Thymus (tissue), 11 donors: ENCODE data around the gene BRSK1. TPM values are rescaled to one million over a fixed set of nuclear protein-coding genes. Genes with fewer than 3 reads are reported as not detected.

Source experiments
- DNase-seq, 9 donors: peaks; one replicate each; pipeline ENCODE4 v3.0.0-alpha.2; 2013; ENCODE audit warnings: low spot score in 9 of 9, low read depth in 6 of 9, missing footprints in 1 of 9
- H3K27ac ChIP-seq, 2 donors: one replicate each; pipeline ENCODE4 v1.5.1; 2013; ENCODE audit warnings: control low read depth in 1 of 2, low read depth in 1 of 2, low read length in 1 of 2, mild to moderate bottlenecking in 1 of 2, moderate library complexity in 1 of 2
- H3K27me3 ChIP-seq, 2 donors: one replicate each; pipeline ENCODE4 v1.5.1; 2013; ENCODE audit warnings: low read length in 1 of 2; ENCODE audit not compliant: control insufficient read depth in 2 of 2, insufficient read depth in 1 of 2
- H3K36me3 ChIP-seq, 2 donors: one replicate each; pipeline ENCODE4 v1.5.1; 2013; ENCODE audit warnings: low read length in 1 of 2, mild to moderate bottlenecking in 1 of 2, moderate library complexity in 1 of 2; ENCODE audit not compliant: control insufficient read depth in 2 of 2, insufficient read depth in 2 of 2
- H3K4me1 ChIP-seq, 2 donors: one replicate each; pipeline ENCODE4 v1.5.1; 2013; ENCODE audit warnings: low read length in 2 of 2; ENCODE audit not compliant: control insufficient read depth in 2 of 2, insufficient read depth in 2 of 2
- H3K4me3 ChIP-seq, 2 donors: one replicate each; pipeline ENCODE4 v1.5.1; 2013; ENCODE audit warnings: low read length in 2 of 2, control low read depth in 1 of 2, mild to moderate bottlenecking in 1 of 2
- H3K9me3 ChIP-seq, 2 donors: one replicate each; pipeline ENCODE4 v1.5.1; 2013; ENCODE audit warnings: low read length in 1 of 2, mild to moderate bottlenecking in 1 of 2; ENCODE audit not compliant: control insufficient read depth in 2 of 2, insufficient read depth in 1 of 2
- WGBS: extraction: QIAGEN DNeasy Blood & Tissue Kit; methylation state at CpG from one replicate; pipeline ENCODE4 v1.1.7; 2013; 5-methylcytosine and 5-hydroxymethylcytosine counted together
- polyA plus RNA-seq: library from polyadenylated mRNA; stranded (reverse); fragments of 200-250 nt; gene quantifications from one replicate; pipeline ENCODE4 v1.2.3, GENCODE V29; 2013
- total RNA-seq: library from RNA; stranded (reverse); fragments of 120-200 nt; gene quantifications from one replicate; pipeline ENCODE4 v1.2.4, GENCODE V29; 2013
- donor health status: healthy.

Gene BRSK1
- total and polyA plus RNA-seq, 2 donors: 2.9 to 3.1 TPM

GRCh38 chr19:55314396-55314795 is 30.6 kb downstream of the BRSK1 start:
- Histone ChIP-seq H3K9me3 (no peaks in the 10 kb centered on the region), H3K27me3 (no peaks in the 10 kb centered on the region), H3K27ac (no peak overlapping the region), H3K4me1 (no peaks in the 10 kb centered on the region), H3K4me3 (no peak overlapping the region), H3K36me3 (no peaks in the 10 kb centered on the region)
- DNase-seq: no peak
- 96% methylated on average over 8 of the region's 8 CpGs for WGBS

DNA sequence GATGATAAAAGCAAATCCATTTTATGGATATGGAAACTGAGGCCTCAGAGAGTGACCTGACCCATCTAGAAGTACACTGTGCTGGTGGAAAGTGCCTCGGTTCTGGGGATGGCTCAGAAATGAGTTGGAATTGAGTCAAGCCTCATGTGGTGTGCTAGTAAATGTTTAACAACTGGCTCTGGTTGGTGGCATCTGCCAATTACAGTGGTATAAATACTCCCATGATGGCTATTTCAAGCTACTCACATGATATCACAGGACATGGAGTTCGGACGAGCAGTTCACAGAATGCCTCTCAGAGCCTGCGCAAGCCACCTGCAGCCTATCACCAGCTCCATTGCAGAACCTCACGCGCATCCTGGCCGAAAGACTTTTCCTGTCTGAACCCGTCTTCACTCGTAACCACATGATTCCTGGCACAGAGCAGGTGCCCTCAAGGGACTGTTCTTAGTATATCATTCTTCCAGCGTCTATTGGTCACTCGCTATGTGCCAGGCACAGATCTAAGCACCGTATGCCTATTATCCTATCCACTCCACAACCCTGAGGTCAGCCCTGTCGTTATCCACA is 32.2 kb downstream of the BRSK1 start:
- Histone ChIP-seq H3K36me3 (no peaks in the 10 kb centered on the region), H3K27me3 (no peaks in the 10 kb centered on the region), H3K27ac (no peak overlapping the region), H3K9me3 (no peaks in the 10 kb centered on the region), H3K4me1 (peaks cover 0 to 1% of the 10 kb centered on the region in 2 donors), H3K4me3 (no peak overlapping the region)
- no peak for DNase-seq
- WGBS: 91% methylated on average over 13 of the region's 13 CpGs

DNA sequence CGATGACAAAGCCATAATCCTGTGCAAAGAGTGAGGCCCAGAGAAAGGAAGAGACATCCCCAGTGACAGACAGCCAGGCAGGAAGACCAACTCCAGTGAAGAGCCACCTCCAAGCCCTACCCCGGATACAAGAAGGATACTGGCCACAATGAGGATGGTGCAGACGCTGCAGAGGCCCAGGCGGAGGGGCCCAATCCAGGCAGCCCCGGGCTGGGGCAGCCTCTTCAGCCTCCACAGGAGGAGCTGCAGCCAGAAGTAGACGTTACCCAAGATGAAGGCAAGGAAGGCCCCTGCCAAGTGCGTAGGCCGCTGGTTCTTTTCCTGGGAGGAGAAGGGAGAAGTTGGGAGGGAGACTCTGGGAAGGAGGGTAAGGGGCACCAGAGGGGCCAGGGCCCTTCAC is 32.8 kb downstream of the BRSK1 start:
- Histone ChIP-seq H3K4me3 (no peak overlapping the region), H3K27me3 (no peaks in the 10 kb centered on the region), H3K27ac (no peak overlapping the region), H3K36me3 (no peaks in the 10 kb centered on the region), H3K9me3 (no peaks in the 10 kb centered on the region), H3K4me1 (peaks cover 0 to 7% of the 10 kb centered on the region in 2 donors)
- no peak for DNase-seq
- 95% methylated on average over 8 of the region's 8 CpGs for WGBS

GRCh38 chr19:55319785-55320184 is 36.0 kb downstream of the BRSK1 start:
- Histone ChIP-seq H3K4me3 (no peak overlapping the region), H3K27ac (no peak overlapping the region), H3K36me3 (no peaks in the 10 kb centered on the region), H3K4me1 (peaks cover 0 to 16% of the 10 kb centered on the region in 2 donors), H3K27me3 (no peaks in the 10 kb centered on the region), H3K9me3 (no peaks in the 10 kb centered on the region)
- peak in 2 of 9 donors; percentile 31 to 36 for DNase-seq
- 93% methylated on average over 21 of the region's 21 CpGs for WGBS

DNA sequence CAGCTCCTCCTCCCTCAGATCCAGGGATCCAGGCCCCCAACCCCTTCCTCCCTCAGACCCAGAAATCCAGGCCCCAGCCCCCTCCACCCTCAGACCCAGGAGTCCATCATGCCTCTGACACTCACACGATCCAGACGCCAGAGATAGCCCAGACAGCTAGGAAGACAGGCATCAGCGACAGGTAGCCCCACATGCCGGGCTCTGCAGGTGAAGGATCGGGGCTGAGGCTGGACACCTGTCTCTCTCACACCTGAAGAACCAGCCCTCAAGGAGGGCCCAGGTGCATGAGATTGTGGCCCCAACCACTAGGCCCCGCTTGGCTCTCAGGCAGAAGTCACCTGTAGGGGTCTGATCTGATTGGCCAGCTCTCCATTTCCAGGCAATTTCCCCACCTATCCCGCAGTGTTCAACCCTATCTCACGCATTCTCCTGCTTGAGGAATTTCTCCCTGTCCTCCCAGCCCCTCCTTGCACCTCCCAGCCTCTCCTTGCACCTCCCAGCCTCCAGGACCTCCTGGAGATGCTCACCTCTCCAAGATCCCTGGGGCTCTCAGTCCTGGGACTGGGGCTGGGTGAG is 37.1 kb downstream of the BRSK1 start:
- peaks cover 0 to 19% of the 10 kb centered on the region in 2 donors for H3K4me1 ChIP-seq
- WGBS: 91% methylated on average over 8 of the region's 8 CpGs
- no peaks in the 10 kb centered on the region for H3K27me3 ChIP-seq
- H3K36me3 ChIP-seq: no peaks in the 10 kb centered on the region
- H3K27ac ChIP-seq: no peak overlapping the region
- no peak overlapping the region for H3K4me3 ChIP-seq
- no peaks in the 10 kb centered on the region for H3K9me3 ChIP-seq
- no peak for DNase-seq

DNA sequence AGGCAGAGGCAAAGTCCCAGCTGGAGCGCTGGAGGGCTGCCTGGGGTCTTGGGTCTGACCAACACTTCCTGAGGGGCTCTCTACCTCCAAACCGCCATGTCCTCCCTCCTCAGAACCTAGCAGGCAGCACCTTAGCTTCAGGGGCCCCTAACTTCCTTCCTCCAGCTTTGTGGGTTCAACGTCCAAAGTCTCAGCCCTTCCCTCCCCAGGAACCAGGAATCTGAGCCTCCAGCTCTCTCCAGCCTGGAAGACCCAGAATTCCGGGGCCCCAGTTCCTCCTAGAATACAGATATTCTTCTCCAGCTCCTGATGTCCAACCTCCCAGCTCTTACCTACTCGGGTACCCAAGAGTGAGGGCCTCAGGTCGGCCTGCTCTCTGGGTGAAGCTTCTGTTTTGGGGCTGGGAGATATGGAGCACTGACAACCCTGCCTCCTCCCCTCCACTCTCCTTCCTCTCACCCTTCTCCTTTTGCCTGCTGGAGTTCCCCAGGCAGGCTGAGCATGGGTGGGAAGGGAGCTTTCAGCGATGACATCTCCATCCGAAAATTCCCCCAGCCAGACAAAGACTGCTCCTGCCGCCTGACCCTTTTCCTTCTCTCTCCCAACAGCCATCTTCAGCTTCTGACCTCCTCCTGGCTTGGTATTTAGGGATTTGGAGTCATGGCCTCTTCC is 37.8 kb downstream of the BRSK1 start:
- Histone ChIP-seq H3K4me3 (no peak overlapping the region), H3K4me1 (peaks cover 0 to 19% of the 10 kb centered on the region in 2 donors), H3K27me3 (no peaks in the 10 kb centered on the region), H3K36me3 (no peaks in the 10 kb centered on the region), H3K9me3 (no peaks in the 10 kb centered on the region), H3K27ac (no peak overlapping the region)
- WGBS: 42% methylated on average over 9 of the region's 9 CpGs
- DNase-seq: no peak

GRCh38 chr19:55322204-55322885 is 38.5 kb downstream of the BRSK1 start:
- Histone ChIP-seq H3K9me3 (no peaks in the 10 kb centered on the region), H3K27me3 (no peaks in the 10 kb centered on the region), H3K27ac (no peak overlapping the region), H3K36me3 (no peaks in the 10 kb centered on the region), H3K4me1 (peaks cover 0 to 19% of the 10 kb centered on the region in 2 donors), H3K4me3 (no peak overlapping the region)
- DNase-seq: no peak
- 60% methylated on average over 12 of the region's 12 CpGs for WGBS

DNA sequence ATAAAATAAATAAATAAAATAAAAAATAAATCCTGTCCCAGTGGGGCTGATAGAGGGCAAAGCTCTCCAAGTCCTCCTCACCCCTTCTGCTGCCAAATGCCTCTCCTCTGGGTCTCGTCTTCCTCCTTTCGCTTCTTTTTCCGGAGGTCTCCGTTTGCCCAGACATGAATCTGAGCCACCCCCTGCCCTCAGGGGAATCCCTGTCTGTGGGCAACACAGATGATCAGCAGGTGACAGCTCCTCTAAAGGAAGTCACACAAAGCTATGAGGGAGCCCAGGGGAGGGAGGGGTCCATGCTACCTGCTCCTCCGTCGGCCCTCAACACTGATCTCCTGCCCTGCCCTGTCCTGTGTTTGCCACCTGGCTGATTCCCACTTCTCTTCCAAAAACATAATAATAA is 40.9 kb downstream of the BRSK1 start:
- H3K4me3 ChIP-seq: no peak overlapping the region
- no peak for DNase-seq
- no peaks in the 10 kb centered on the region for H3K36me3 ChIP-seq
- H3K4me1 ChIP-seq: peaks cover 0 to 19% of the 10 kb centered on the region in 2 donors
- no peaks in the 10 kb centered on the region for H3K9me3 ChIP-seq
- WGBS: 96% methylated on average over 6 of the region's 6 CpGs
- H3K27me3 ChIP-seq: no peaks in the 10 kb centered on the region
- peak overlapping the region; percentile 5 to 17 for H3K27ac ChIP-seq

- H3K27ac ChIP-seq: peak within 1 kb of the TSS; percentile 5 to 17
- H3K36me3 ChIP-seq: no peaks in the 10 kb centered on the region
- 55% methylated on average over 14 of the region's 14 CpGs for WGBS
- H3K4me3 ChIP-seq: no peak within 1 kb of the TSS
- H3K4me1 ChIP-seq: peaks cover 0 to 19% of the 10 kb centered on the region in 2 donors
- H3K9me3 ChIP-seq: no peaks in the 10 kb centered on the region
- no peaks in the 10 kb centered on the region for H3K27me3 ChIP-seq
- no peak for DNase-seq
Observed at GRCh38 chr19:55325172-55325571, 41.4 kb downstream of the BRSK1 start, which contains the start of gene TMEM150B. Gene TMEM150B, minus strand, starts transcription at chr19:55325341. Its CDS starts 4,305 bp downstream, at chr19:55321036.
